GM18508 (cell line): ENCODE measurements around the gene CYP4B1.
"Not testable (repeated sequence)": the region's sequence is repeated elsewhere in the genome, so short reads cannot be mapped to it uniquely, and the experiment has no call there.

Experiments
- ATAC-seq: cut with Tn5 transposase; IDR thresholded peaks from one replicate; pipeline ENCODE4 v1.9.1; 2021; ENCODE audit warnings: moderate number of reproducible peaks; ENCODE audit not compliant: insufficient read depth, unreplicated experiment

Gene CYP4B1

DNA sequence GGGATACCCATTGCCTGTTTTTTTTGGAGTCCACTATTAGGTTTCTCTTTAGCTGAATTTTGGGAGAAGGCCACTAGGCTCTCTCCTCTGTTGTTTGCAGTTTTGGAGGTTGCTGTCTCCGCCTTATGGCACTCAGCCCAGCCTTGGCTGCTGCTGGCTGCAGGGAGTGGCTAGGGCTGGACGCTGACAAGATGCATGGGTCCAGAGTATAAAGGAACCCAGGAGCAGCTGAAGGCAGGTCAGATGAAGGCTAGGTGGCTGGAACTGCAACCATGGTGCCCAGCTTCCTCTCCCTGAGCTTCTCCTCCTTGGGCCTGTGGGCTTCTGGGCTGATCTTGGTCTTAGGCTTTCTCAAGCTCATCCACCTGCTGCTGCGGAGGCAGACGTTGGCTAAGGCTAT lies at the start of gene CYP4B1:
Gene CYP4B1 (plus strand): TSS at position 237 of the 400 bp plus-strand sequence. CDS start 36 bp downstream, at position 273.
- no peak for ATAC-seq

DNA sequence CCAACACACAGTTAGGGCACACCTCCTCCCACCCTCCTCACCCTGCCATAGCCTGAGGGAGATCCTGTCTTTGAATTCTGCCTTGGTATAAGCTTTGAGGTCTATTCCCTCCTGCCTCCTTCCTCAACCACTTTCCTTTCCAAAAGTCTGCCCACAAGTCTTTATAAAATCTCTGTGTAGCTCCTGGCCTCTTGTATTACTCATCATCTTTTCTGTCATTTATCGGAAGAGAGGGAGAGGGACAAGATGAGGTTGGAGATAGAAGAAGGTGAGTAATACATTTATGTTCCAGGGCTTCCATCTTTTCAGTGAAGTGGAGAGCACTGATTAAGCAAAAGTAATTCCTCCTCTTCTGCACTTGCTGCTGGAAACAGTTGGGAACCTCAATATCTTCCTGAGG lies 49.4 kb upstream of the CYP4B1 start:
- ATAC-seq = no peak

DNA sequence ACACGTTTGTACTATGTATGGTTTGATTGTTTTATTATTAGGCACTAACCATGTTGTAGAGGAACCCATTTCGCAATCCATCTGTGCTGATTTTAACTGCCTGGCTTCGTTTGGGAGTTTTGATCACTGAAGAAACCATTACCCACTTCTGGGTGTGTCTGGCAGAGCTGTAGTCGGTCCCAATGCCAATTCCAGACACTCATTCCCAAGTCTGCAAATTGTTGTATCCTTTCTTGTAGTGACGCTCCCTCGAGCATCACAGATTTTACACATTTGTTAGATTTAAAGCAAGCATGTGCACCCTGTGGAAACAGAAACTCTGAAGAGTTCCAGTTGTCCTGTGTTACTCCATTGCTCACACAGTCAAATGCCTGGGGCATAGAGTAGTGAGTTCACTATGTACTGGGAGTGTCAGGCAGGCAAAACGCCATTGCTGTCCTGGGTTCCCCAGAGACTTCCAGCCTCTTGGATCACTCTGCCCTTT lies 48.9 kb upstream of the CYP4B1 start:
- ATAC-seq = no peak

DNA sequence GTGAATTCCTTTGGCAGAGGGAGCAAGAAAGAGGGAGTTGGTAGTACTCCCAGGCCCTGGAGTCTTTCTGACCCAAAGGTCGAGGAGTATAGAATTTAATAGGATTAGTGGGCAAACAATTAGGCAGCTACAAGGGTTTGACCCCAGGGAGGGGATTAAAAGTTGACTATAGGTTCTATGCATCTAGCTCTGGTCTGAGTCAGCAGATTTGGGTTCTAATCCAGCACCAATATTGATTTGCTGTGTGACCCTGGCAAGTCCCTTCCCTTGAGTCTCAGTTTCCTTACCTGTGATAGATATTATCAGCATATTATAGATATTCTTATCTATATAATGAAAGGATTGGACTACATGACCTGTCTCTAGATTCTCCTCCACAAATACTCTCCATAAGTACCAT lies 44.9 kb upstream of the CYP4B1 start:
- no peak for ATAC-seq

DNA sequence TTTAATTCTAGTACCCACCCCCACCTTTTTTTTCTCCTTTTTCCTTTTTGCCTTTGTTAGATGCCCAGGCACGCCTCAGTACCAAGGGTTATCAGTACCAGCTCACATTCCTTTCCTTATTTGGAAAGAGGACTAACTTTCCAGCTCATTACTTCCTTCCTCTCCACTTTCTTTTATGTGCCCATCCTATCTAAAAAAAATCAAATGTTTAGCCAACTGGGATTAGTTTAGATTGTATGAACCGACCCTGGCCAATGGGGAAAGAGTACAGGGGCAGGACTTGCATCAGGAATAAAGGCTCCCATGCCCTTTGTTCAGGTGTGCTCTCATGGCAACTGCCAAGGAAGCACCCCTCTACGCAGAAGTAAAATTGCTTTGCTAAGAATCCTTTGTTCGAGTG lies 44.1 kb upstream of the CYP4B1 start:
- ATAC-seq = not testable (repeated sequence)

DNA sequence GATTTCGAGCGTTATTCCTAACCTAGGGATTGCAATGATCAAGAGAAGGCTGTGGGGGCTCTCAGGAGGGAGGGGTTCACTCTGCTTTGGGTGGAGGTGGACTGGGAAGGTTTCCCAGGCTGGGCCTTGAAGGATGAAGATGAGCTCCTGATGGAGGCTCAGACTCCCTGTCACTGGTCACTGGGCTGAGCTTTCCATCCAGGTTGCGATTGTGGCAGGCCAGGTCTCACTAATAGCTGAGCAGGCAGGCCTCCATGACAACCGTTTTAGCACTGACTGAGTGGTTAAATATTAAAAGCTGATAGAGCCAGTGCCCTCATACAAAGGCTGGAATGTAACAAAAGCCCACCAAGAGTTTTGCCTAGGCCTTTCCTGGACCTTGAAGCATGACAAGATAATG lies 43.7 kb upstream of the CYP4B1 start:
- ATAC-seq = no peak

DNA sequence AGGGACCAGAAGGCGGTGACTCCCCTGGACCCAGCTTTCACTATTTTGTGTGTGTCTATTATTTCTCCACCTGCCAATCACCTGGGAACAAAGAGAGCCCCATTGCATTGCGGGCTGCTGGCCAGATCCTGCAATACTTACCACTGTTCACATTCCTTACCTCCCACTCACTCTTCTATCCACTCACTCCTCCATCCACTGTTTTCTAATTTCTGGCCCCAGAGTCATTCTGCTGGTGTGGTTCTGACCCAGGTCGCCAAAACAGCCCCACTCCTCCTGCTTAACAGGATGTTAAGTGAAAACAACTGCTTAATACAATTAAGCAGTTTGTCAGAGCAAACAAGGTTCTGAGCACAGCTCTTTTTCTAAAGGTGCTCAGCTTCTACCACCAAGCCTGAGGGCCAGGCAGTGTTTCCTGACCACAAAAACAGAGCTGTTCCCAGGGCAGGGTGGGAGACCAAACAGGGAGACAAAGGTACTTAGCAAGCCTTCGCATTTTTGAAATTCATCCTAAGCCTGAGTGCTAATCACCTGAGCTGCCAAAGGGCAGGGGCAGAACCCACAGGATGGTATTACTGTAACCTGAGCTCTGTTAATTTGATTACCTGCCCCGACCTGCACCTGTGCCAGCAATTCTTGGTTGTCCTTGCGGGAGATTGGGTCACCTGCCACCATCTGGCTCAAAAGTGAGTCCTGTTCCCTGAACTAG lies 41.4 kb upstream of the CYP4B1 start:
- ATAC-seq = no peak

DNA sequence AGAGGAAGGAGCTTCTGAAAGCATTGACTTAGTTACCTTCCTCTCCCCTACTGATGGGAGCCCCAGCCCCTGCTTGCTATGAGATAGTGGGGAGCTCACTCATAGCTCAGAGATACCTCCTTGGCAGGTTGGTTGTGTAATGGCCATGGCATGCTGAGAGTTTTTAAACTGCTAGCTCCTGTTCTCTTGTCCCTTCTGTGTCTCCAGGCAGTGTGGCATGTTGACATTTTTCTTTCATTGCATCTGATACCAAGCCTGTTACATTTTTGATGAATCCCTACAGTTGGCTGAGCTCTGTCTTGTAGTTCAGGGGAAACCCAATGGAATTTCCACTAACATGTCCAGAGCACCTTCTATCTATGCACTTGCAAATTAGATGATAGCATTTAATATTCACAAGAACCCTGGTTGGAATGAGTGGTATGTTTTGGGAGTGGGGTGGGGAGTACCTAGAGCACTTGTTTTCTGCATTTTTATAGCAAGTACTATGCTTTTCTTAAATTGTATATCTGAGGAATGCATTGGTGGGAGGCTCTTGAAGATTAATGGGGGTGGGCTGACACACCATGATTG lies 40.8 kb upstream of the CYP4B1 start:
- no peak for ATAC-seq

DNA sequence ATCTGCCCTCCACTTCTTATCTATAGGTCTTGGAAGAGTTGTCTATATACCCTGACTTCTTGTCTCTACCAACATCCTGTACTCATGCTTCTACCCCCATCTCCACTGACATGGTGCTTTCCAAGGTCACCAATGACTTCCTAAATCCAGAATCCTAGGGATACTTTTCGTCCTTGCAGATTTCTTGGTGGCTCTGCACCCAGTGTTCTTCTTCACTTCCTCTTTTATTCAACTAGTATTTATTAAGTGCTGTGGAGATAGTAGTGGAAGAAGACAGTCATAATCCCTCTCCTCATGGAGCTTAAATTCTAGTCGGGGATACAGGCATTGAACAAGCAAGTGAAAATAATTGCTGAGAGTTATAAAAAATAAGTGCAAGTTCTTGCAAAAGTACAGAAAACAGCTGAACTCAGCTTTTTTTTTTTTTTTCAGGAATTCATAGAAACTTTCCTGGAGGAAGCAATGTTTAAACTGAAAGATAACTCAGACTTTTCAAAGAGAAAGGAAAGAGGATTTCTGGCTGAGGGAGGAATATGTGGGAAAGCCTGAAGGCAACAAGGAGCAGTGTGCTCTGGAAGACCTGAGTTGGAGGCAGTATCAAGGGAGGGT lies 38.2 kb upstream of the CYP4B1 start:
- no peak for ATAC-seq

DNA sequence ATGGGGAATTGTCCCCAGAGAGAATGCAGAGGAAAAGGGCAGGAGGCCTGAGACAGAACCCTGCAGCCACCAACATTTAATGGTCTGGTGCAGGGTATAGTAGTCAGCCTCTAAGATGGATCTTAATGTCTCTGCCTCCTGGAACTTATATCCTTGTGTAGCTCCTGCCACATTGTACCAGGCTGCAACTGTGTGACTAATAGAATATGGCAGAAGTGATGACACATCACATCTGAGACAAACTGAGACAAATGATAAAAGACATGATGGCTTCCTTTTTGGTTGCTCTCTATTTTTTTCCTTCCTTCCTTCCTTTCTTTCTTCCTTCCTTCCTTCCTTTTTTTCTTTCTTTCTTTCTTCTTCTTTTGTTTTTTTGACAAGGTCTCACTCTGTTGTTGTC lies 37.1 kb upstream of the CYP4B1 start:
- ATAC-seq = no peak

DNA sequence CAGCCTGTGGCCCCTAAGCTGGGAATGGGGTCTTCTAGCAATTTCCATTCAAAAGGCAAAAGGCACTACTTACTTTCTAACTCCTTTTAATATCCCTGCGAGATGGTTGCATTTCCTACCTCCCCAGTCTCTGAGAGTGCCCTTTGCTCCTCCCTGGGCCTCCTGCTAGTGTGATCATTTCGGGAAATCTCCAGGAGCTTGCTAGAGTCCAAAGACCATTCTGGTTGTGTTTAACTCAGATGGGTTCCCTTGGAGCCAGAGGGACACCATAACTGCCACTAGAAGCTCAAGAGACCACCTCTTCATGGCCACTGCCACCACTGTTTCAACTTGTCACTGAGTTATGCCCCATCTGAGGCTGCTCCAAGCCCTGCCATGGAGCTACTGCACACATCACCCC lies 34.4 kb upstream of the CYP4B1 start:
- no peak for ATAC-seq

DNA sequence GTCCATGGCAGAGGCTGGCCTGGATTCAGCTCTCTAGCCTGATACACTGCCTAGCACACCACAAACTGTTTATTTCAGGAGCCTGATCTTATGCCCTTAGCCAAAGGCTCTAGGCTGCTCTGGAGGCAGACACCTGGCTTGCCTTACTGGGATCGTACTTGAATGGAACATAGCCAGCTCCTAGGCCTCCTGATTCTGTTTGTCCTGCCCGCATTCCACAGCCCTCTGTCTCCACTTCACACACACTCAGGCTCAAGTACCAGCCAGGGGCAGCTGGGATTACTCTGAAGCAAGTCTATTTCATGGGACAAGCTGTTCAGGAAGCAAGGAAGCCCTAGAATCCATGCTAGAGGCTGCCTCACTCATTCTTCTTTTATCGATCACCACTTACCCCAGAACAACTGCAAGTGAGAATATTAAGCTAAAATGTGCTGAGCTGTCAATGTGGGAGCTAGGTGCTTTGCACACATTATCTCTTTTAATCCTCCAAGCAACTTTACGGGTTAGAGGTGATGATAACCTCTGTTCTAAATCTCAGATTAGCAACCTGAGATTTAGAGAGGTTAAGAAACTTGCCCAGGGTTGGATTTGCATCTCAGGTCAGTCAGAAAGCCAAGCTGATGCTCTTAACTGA lies 31.1 kb upstream of the CYP4B1 start:
- no peak for ATAC-seq

DNA sequence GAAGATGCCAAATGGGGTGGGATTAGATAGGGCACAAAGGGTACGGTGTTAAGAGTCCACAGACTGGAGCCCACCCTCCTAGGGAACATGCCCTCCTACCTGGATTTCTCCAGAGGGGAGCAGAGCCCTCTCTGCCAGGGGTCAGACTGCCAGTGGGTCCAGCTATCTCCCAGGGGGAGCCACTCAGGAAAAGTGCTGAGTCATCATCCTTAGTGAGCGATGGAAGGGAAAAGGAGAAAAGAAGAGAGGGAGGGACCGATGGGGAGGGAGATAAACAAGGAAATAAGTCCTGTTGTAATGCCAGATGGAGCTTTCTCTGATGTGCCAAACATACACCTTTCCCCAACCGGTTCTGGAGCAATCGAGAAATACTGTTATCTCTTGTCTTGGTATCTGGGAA lies 30.4 kb upstream of the CYP4B1 start:
- ATAC-seq = no peak

DNA sequence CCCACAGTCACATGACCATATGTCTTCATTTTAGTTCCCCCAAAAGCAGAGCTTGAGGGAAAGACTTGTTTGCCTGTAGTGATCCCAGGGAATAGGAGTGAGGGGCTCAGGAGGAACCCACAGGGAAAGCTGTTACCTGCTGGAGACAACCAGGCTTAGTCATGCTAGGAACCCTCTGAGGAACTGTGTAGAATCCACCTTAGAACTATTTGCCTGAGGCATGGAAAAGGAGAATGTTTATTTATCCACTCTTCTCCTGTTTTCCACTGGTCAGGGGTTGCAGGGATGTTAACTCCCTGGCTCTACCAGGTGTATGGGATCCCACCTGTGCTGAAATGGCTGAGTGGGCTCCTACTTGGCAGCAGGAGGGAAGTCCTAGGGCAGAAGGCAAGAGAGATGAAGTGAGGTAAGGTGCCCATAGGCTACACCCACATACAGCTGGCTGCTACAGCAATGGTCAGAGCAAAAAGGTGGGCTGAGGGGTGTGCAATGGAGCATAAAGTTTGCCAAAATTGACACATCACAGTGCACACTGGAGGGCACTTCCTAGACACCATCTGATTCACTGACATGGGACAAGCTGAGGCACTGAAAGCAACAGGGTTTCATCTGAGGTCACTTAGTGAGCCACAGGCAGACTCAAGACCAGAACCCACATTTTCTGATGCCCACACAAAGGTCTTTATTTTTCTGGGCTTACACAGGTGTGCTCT lies 29.7 kb upstream of the CYP4B1 start:
- ATAC-seq = no peak

DNA sequence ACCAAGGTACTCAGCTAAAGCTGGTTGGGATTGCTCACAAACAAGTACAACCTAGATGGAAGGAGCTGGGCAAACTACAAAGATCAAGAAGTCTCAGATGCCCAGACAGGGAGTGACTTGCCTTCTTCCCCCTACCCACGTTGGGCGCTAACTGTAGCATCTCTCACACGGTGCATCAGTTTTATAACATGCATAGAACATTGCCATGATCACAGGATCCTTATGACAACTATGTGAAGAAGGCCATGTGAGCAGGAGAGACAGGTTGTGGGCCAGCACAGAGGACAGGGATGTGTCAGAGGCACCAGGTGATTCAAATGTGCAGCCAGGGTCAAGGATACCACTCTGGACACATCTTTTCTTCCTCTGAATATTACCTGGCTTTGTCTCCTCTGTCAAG lies 28.3 kb upstream of the CYP4B1 start:
- ATAC-seq = no peak

DNA sequence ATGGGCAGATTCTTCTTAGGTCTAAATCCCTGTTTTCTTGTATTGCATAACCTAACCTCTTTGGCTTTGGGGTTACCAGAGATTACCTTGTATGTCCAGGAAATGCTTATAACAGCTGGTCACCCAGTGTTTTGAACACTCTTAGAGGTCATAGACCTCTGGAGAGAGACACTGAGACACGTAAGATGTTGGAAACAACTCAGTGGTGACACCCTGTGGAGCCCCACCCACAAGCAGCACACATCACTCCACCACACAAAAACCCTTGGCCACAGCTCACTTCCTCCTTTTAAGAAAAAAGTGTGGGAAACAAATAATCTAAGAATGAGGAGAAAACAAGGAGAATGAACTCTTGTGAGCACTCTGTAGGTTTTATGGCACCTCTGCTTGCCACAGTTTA lies 26.3 kb upstream of the CYP4B1 start:
- ATAC-seq = no peak

DNA sequence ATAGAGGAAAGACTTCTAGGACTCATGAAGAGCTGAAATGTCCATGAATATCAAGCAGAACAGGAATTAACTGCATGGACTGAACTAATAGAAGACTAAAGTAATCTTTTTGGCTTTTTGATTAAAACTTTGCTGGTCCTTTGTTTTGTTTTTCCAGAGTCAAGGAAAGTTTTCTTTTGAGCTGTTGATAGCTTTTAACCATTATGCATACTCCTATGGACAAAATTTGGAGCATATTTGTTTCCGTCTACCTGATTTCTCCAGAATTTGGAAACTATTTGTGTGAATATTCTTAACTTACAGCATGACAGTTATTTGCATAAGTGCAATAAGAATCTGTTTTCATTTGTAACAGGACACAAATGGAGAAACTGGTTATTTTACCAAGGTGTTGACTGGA lies 24.5 kb upstream of the CYP4B1 start:
- no peak for ATAC-seq

DNA sequence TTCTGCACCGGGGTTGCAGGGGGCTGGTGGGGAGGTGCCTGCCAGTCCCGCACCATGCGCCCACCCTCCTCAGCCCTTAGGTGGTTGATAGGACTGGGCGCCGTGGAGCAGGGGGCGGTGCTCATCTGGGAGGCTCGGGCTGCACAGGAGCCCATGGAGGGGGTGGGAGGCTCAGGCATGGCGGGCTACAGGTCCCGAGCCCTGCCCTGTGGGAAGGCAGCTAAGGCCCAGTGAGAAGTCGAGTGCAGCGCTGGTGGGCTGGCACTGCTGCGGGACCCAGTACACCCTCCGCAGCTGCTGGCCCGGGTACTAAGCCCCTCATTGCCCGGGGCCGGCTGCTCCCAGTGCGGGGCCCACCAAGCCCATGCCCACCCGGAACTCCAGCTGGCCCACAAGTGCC lies 20.4 kb upstream of the CYP4B1 start:
- not testable (repeated sequence) for ATAC-seq

DNA sequence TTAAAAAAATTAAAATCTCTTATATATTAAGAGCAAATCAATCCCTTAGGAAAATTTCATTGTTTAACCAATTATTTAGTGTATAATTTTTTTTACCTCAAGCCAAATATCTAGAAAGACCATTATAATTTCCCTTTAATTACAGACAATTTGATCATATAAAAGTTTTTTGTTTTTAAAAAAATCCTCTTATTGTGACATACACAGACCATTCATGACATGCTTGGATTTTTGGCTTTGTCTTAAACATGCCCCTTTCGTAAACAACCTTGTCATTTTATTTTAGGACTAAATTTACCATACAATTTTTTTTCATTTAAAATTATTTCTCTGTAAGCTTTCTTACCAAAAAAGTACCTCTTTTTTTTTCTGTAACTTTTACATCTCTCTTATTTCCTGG lies 14.2 kb upstream of the CYP4B1 start:
- ATAC-seq = no peak

DNA sequence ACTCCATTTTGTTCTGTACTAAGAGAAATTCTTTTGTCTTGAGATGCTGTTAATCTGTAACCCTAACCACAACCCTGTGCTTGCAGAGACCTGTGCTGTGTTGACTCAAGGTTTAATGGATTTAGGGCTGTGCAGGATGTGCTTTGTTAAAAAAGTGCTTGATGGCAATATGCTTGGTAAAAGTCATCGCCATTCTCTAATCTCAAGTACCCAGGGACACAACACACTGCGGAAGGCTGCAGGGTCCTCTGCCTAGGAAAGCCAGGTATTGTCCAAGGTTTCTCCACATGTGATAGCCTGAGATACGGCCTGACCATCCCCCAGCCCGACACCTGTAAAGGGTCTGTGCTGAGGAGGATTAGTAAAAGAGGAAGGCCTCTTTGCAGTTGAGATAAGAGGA lies 10.2 kb upstream of the CYP4B1 start:
- not testable (repeated sequence) for ATAC-seq
